ENCODE results near the gene GOLGA6A.
A peak's percentile ranks its signal among the peaks of the same experiment; 100 is the strongest.

The GOLGA6A gene

GRCh38 chr15:74035121-74036017 lies 47.0 kb downstream of the GOLGA6A start:
- DNase-seq, result no peak

GRCh38 chr15:74034206-74034755 lies 48.1 kb downstream of the GOLGA6A start:
- DNase-seq, result no peak

- DNase-seq, result no peak
Observed at GRCh38 chr15:74032606-74033561, 49.5 kb downstream of the GOLGA6A start.

GRCh38 chr15:74032046-74032445 lies 50.3 kb downstream of the GOLGA6A start:
- DNase-seq, result no peak

- DNase-seq, result no peak
Observed at GRCh38 chr15:74028646-74029045, 53.7 kb downstream of the GOLGA6A start.

GRCh38 chr15:74027688-74028087 lies 54.7 kb downstream of the GOLGA6A start:
- DNase-seq, result peak; percentile 7

GRCh38 chr15:74025436-74025835 lies 56.9 kb downstream of the GOLGA6A start:
- no peak for DNase-seq

- no peak for DNase-seq
Observed at GRCh38 chr15:74024687-74025086, 57.7 kb downstream of the GOLGA6A start.

- DNase-seq, result no peak
Observed at GRCh38 chr15:74022706-74023470, 59.5 kb downstream of the GOLGA6A start.

Data from NCI-H510A (cell line).